ENCODE measurements around the gene MGAT4C. TPM values are rescaled to one million over a fixed set of nuclear protein-coding genes. Genes with fewer than 3 reads are reported as not detected.

Gene MGAT4C
- total RNA-seq, 2 donors from 2014 or later, result 0.11 to 1.8 TPM

GRCh38 chr12:86179855-86180254, 76.3 kb downstream of the MGAT4C start:
- no peaks in the 10 kb centered on the region for H3K36me3 ChIP-seq (ENCODE audit: control insufficient read depth, insufficient read depth, low read length)
- no peak overlapping the region for H3K9ac ChIP-seq (ENCODE audit: extremely low read depth, low read length, poor library complexity, severe bottlenecking)
- DNase-seq, result no peak
- WGBS, 2 experiments (ENCODE audit: insufficient coverage in 1 of 2, insufficient read length in 1 of 2), result 92% methylated on average over 1 of the region's 1 CpG
- Mint-ChIP-seq H3K27me3 (ENCODE audit: insufficient read depth) (no peaks in the 10 kb centered on the region), H3K27ac (no peak overlapping the region), H3K4me1 (no peaks in the 10 kb centered on the region), H3K4me3 (no peak overlapping the region), H3K9me3 (peaks cover 25% of the 10 kb centered on the region), H3K36me3 (ENCODE audit: low read depth) (peaks cover 12% of the 10 kb centered on the region)
- H3K4me3 ChIP-seq (ENCODE audit: low read length), result no peak overlapping the region
- H3K4me1 ChIP-seq (ENCODE audit: control insufficient read depth, insufficient read depth, low read length), result no peaks in the 10 kb centered on the region
- H3K27me3 ChIP-seq (ENCODE audit: control insufficient read depth, insufficient read depth, low read length, poor library complexity, severe bottlenecking), result no peaks in the 10 kb centered on the region
- no peak overlapping the region for H3K27ac ChIP-seq (ENCODE audit: low read depth, low read length)
- TF ChIP-seq, protein P1, sequence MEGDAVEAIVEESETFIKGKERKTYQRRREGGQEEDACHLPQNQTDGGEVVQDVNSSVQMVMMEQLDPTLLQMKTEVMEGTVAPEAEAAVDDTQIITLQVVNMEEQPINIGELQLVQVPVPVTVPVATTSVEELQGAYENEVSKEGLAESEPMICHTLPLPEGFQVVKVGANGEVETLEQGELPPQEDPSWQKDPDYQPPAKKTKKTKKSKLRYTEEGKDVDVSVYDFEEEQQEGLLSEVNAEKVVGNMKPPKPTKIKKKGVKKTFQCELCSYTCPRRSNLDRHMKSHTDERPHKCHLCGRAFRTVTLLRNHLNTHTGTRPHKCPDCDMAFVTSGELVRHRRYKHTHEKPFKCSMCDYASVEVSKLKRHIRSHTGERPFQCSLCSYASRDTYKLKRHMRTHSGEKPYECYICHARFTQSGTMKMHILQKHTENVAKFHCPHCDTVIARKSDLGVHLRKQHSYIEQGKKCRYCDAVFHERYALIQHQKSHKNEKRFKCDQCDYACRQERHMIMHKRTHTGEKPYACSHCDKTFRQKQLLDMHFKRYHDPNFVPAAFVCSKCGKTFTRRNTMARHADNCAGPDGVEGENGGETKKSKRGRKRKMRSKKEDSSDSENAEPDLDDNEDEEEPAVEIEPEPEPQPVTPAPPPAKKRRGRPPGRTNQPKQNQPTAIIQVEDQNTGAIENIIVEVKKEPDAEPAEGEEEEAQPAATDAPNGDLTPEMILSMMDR (conservative IDR thresholded peaks at IDR 0.05), result no peak
- H3K9me3 ChIP-seq (ENCODE audit: control insufficient read depth, low read length), result peaks cover 22% of the 10 kb centered on the region

DNA sequence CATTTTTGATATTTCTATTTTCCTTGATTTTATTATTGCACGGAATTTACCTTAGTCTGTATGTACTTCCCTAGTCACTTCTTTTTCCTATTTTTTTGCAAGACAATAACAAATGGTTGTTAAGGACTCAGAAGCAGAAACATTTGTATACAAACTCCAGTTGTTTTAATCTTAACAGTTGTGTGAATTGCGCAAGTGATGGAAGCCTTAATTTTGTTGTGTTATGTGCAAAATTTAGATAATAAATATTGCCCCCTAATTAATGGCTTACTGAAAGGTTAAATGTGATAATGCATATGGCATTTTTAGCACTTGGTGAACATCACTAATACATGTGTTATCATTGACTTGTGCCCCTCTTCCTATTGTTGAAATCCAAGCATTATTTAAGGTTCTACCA, 82.0 kb downstream of the MGAT4C start:
- H3K4me1 ChIP-seq (ENCODE audit: control insufficient read depth, insufficient read depth, low read length), result no peaks in the 10 kb centered on the region
- peaks cover 3% of the 10 kb centered on the region for H3K9me3 ChIP-seq (ENCODE audit: control insufficient read depth, low read length)
- no peak overlapping the region for H3K4me3 ChIP-seq (ENCODE audit: low read length)
- Mint-ChIP-seq H3K4me1 (peaks cover 1% of the 10 kb centered on the region), H3K4me3 (no peak overlapping the region), H3K27me3 (ENCODE audit: insufficient read depth) (no peaks in the 10 kb centered on the region), H3K9me3 (peaks cover 5% of the 10 kb centered on the region), H3K36me3 (ENCODE audit: low read depth) (peaks cover 3% of the 10 kb centered on the region), H3K27ac (no peak overlapping the region)
- H3K27me3 ChIP-seq (ENCODE audit: control insufficient read depth, insufficient read depth, low read length, poor library complexity, severe bottlenecking), result no peaks in the 10 kb centered on the region
- H3K27ac ChIP-seq (ENCODE audit: low read depth, low read length), result no peak overlapping the region
- TF ChIP-seq, protein P1 (conservative IDR thresholded peaks at IDR 0.05), result no peak
- WGBS, 2 experiments (ENCODE audit: insufficient coverage in 1 of 2, insufficient read length in 1 of 2), result 95% methylated on average over 2 of the region's 2 CpGs; no CpG with 5 or more reads in 1 of the 2 experiments
- no peaks in the 10 kb centered on the region for H3K36me3 ChIP-seq (ENCODE audit: control insufficient read depth, insufficient read depth, low read length)
- no peak overlapping the region for H3K9ac ChIP-seq (ENCODE audit: extremely low read depth, low read length, poor library complexity, severe bottlenecking)
- DNase-seq, result no peak

DNA sequence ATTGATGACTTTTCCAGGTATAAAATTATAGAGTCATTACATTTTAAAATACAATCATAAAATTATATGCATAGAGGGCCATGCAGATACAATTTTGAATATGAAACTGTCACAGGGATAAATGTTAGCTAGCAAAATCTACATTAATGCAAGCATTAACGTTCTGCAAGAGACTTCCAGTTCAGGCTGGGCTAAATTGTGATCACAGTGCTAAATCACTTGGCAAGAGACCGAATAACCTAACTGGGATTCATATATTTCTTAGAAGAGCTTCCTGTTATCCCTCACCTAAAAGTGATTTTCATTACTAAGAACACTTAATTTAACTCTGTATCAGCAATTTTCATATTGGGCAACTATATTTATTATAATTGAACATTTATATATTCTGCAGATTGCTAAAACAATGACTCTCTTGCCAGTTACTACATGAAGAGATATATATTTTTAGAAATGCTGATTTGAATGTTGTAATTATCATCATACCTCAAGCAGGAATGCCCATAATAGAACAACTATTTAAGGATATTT, 83.2 kb downstream of the MGAT4C start:
- Histone ChIP-seq H3K9ac (ENCODE audit: extremely low read depth, low read length, poor library complexity, severe bottlenecking) (no peak overlapping the region), H3K27ac (ENCODE audit: low read depth, low read length) (no peak overlapping the region), H3K27me3 (ENCODE audit: control insufficient read depth, insufficient read depth, low read length, poor library complexity, severe bottlenecking) (no peaks in the 10 kb centered on the region), H3K36me3 (ENCODE audit: control insufficient read depth, insufficient read depth, low read length) (no peaks in the 10 kb centered on the region), H3K9me3 (ENCODE audit: control insufficient read depth, low read length) (no peaks in the 10 kb centered on the region), H3K4me3 (ENCODE audit: low read length) (no peak overlapping the region), H3K4me1 (ENCODE audit: control insufficient read depth, insufficient read depth, low read length) (no peaks in the 10 kb centered on the region)
- WGBS, 2 experiments (ENCODE audit: insufficient coverage in 1 of 2, insufficient read length in 1 of 2), result 90 to 100% methylated on average over 1 to 2 of the region's 2 CpGs
- Mint-ChIP-seq H3K27ac (no peak overlapping the region), H3K9me3 (no peaks in the 10 kb centered on the region), H3K4me1 (peaks cover 1% of the 10 kb centered on the region), H3K4me3 (no peak overlapping the region), H3K36me3 (ENCODE audit: low read depth) (no peaks in the 10 kb centered on the region), H3K27me3 (ENCODE audit: insufficient read depth) (no peaks in the 10 kb centered on the region)
- TF ChIP-seq, protein P1 (conservative IDR thresholded peaks at IDR 0.05), result no peak
- no peak for DNase-seq
